HepG2 (cell line): ENCODE data around the gene OTOGL. TPM values are rescaled to one million over a fixed set of nuclear protein-coding genes. Genes with fewer than 3 reads are reported as not detected.

Experiments used
- ATAC-seq: fragments of 200-7000 bp; cut with Tn5 transposase; 3 replicates; pipeline ENCODE4 v1.9.1; 2020; ENCODE audit warnings: mild to moderate bottlenecking, moderate library complexity
- BruUV-seq: library from RNA; stranded (reverse); fragments of 400-500 nt; replicated peaks from 2 replicates; lab custom pipeline; 2021; lab: Mats Ljungman, UMichigan
- CTCF ChIA-PET: fragments of 300-600 bp; formaldehyde crosslinking; extraction: SDS; loops from one replicate; lab custom pipeline; 2021; ENCODE audit warnings: low total read pairs, inconsistent platforms, low intra/inter-chr PET ratio; lab: Yijun Ruan, JAX
- POLR2A ChIA-PET: fragments of 350-600 bp; sonication (Branson Sonifier 250); formaldehyde crosslinking; loops from one replicate; lab custom pipeline; 2020; ENCODE audit warnings: antibody characterized with exemption, inconsistent platforms; lab: Yijun Ruan, JAX
- DNase-seq: peaks from one replicate; pipeline ENCODE4 v3.0.0-alpha.2; 2015; ENCODE audit warnings: low spot score
- FAIRE-seq: peaks from 3 replicates; lab custom pipeline; 2011; peaks lifted over from hg19 to GRCh38; lab: Jason Lieb, UNC
- H2AFZ ChIP-seq: one replicate; pipeline ENCODE4 v1.6.1; 2011; ENCODE audit warnings: low read length, inconsistent platforms
- H3K27ac ChIP-seq: fragments of 300-600 bp; 3 replicates; pipeline ENCODE4 v1.8.0; 2011; ENCODE audit warnings: mixed run types, mild to moderate bottlenecking, mixed read lengths, low read length, inconsistent platforms; ENCODE audit not compliant: insufficient read depth; ENCODE audit errors: extremely low read length
- H3K27me3 ChIP-seq, 2 experiments: fragments of 200-600 bp in 1 of 2; 2 replicates in 1 of 2; 3 replicates in 1 of 2; pipeline versions ENCODE4 v1.6.0 to v1.8.0; 2011; ENCODE audit warnings: low read length in 2 of 2, mild to moderate bottlenecking in 2 of 2, moderate library complexity in 2 of 2, inconsistent platforms in 1 of 2; ENCODE audit not compliant: insufficient read depth in 2 of 2, control insufficient read depth in 1 of 2
- H3K36me3 ChIP-seq, 2 experiments: fragments of 200-600 bp in 1 of 2; replicated peaks in 1 of 2; 2 replicates in 1 of 2; 3 replicates in 1 of 2; pipeline versions ENCODE4 v1.5.1 to v1.8.0; 2011; ENCODE audit warnings: low read length in 2 of 2, inconsistent platforms in 1 of 2; ENCODE audit not compliant: insufficient read depth in 2 of 2, control insufficient read depth in 1 of 2
- H3K4me1 ChIP-seq: 2 replicates; pipeline ENCODE4 v1.5.1; 2012; ENCODE audit warnings: low read length, inconsistent platforms; ENCODE audit not compliant: insufficient read depth
- H3K4me2 ChIP-seq: 2 replicates; pipeline ENCODE4 v1.6.0; 2011; ENCODE audit warnings: low read depth, low read length, inconsistent platforms
- H3K4me3 ChIP-seq, 3 experiments: fragments of 200-600 bp in 1 of 3; sonication (generic), shearing (Covaris generic) in 1 of 3; replicated peaks in 1 of 3; 2 replicates each; pipeline ENCODE4 v1.5.1; 2011 to 2016; ENCODE audit warnings: low read length in 3 of 3, inconsistent platforms in 2 of 3, low read depth in 2 of 3, mild to moderate bottlenecking in 2 of 3, control low read depth in 1 of 3, mixed read lengths in 1 of 3; ENCODE audit not compliant: insufficient read depth in 1 of 3
- H3K79me2 ChIP-seq: one replicate; pipeline ENCODE4 v1.6.1; 2011; ENCODE audit warnings: low read length, inconsistent platforms; ENCODE audit not compliant: insufficient read depth
- H3K9ac ChIP-seq: 2 replicates; pipeline ENCODE4 v1.6.0; 2011; ENCODE audit warnings: mild to moderate bottlenecking, low read depth, low read length, inconsistent platforms; ENCODE audit not compliant: insufficient read depth
- H3K9me3 ChIP-seq: 2 replicates; pipeline ENCODE4 v1.5.1; 2012; ENCODE audit warnings: mild to moderate bottlenecking, low read length
- H4K20me1 ChIP-seq: 2 replicates; pipeline ENCODE4 v1.6.0; 2011; ENCODE audit warnings: inconsistent platforms, mild to moderate bottlenecking, low read length, moderate library complexity; ENCODE audit not compliant: insufficient read depth
- CREB1 ChIP-seq, 2 experiments: fragments of 450-650 bp in 1 of 2; IDR thresholded peaks; 2 replicates each; pipeline ENCODE4 v1.6.1; 2016 to 2017; ENCODE audit warnings: control low read depth in 1 of 2, mild to moderate bottlenecking in 1 of 2, missing compliant biosample characterization in 1 of 2, missing genetic modification characterization in 1 of 2
- HCFC1 ChIP-seq: fragments of 150-350 bp; IDR thresholded peaks from 2 replicates; pipeline ENCODE4 v1.6.1; 2014; ENCODE audit warnings: low read depth, low read length
- NCOR1 ChIP-seq: fragments of 200-600 bp; sonication (generic); IDR thresholded peaks from 2 replicates; pipeline ENCODE4 v1.7.0; 2017; ENCODE audit warnings: antibody characterized with exemption, low read length, borderline replicate concordance
- NFKBIZ ChIP-seq: IDR thresholded peaks from 2 replicates; pipeline ENCODE4 v1.6.1; 2018; ENCODE audit warnings: missing genetic modification reagents, missing compliant biosample characterization
- RARA ChIP-seq: IDR thresholded peaks from 2 replicates; pipeline ENCODE4 v1.6.1; 2016; ENCODE audit warnings: missing genetic modification reagents, missing compliant biosample characterization
- SMYD3 ChIP-seq: sonication (generic); formaldehyde crosslinking; IDR thresholded peaks from 2 replicates; pipeline ENCODE4 v1.8.1; 2023; ENCODE audit warnings: mild to moderate bottlenecking, missing genetic modification reagents
- STAT5B ChIP-seq: sonication (generic); formaldehyde crosslinking; IDR thresholded peaks from 2 replicates; pipeline ENCODE4 v1.4.0; 2020; ENCODE audit warnings: missing genetic modification reagents
- WIZ ChIP-seq: sonication (generic); formaldehyde crosslinking; IDR thresholded peaks from 2 replicates; pipeline ENCODE4 v1.5.1; 2020; ENCODE audit warnings: mild to moderate bottlenecking, missing genetic modification reagents
- ZNF629 ChIP-seq: sonication (generic); formaldehyde crosslinking; conservative IDR thresholded peaks from 2 replicates; pipeline ENCODE4 v1.5.0; 2020; ENCODE audit warnings: missing genetic modification reagents
- ZNF766 ChIP-seq: sonication (generic); formaldehyde crosslinking; IDR thresholded peaks from 2 replicates; pipeline ENCODE4 v1.5.0; 2020; ENCODE audit warnings: missing genetic modification reagents, borderline replicate concordance
- in situ Hi-C: cut with HindIII; loops from 2 replicates; pipeline ENCODE4 v1.10.0; 2017; ENCODE audit warnings: low pct_unique_long_range_greater_than_20kb; ENCODE audit not compliant: extremely low pct_ligation_motif_present
- intact Hi-C: fragments of 100-400 bp; cut with micrococcal nuclease; formaldehyde crosslinking; loops from one replicate; pipeline ENCODE4 v1.10.0; 2022; ENCODE audit not compliant: unreplicated experiment
- polyA plus RNA-seq, 8 experiments: library from polyadenylated mRNA; depleted of rRNA in 3 of 8; stranded (reverse) in 7 of 8; unstranded in 1 of 8; fragments of >200 nt; fragmentation: Illumina TruSeq in 4 of 8; extraction: Trizol in 4 of 8; gene quantifications; 2 replicates each; pipeline versions ENCODE4 v1.2.1 to v1.2.3, GENCODE V29; 2011 to 2016; ENCODE audit warnings: low read depth in 4 of 8, missing spikeins in 1 of 8, mixed read lengths in 1 of 8; ENCODE audit not compliant: insufficient read depth in 1 of 8
- total RNA-seq, 5 experiments: library from RNA; depleted of rRNA; stranded (reverse); fragments of >200 nt; fragmentation: Illumina TruSeq; extraction: Trizol; gene quantifications; 2 replicates each; pipeline ENCODE4 v1.2.3, GENCODE V29; 2016; ENCODE audit warnings: low read depth in 1 of 5
- TF ChIP-seq, protein P1 (sequence below), 2 experiments: sonication (generic) in 1 of 2; formaldehyde crosslinking in 1 of 2; IDR thresholded peaks; 2 replicates each; pipeline versions ENCODE4 v1.5.1 to v1.6.1; 2011 to 2020; ENCODE audit warnings: borderline replicate concordance in 1 of 2, low read depth in 1 of 2, low read length in 1 of 2, mild to moderate bottlenecking in 1 of 2, missing genetic modification reagents in 1 of 2, moderate library complexity in 1 of 2
- TF ChIP-seq, protein P2 (sequence below): IDR thresholded peaks from 2 replicates; pipeline ENCODE4 v1.6.1; 2016; ENCODE audit warnings: low read depth, missing genetic modification reagents, missing compliant biosample characterization
- TF ChIP-seq, protein P3 (sequence below): sonication (generic); formaldehyde crosslinking; IDR thresholded peaks from 2 replicates; pipeline ENCODE4 v1.8.1; 2023; ENCODE audit warnings: missing genetic modification reagents, inconsistent platforms, borderline replicate concordance

Gene OTOGL
- total and polyA plus RNA-seq, 2 of the 13 experiments (the other 11 are each of a cell fraction or from before 2014, with no cell fraction given): not detected

DNA sequence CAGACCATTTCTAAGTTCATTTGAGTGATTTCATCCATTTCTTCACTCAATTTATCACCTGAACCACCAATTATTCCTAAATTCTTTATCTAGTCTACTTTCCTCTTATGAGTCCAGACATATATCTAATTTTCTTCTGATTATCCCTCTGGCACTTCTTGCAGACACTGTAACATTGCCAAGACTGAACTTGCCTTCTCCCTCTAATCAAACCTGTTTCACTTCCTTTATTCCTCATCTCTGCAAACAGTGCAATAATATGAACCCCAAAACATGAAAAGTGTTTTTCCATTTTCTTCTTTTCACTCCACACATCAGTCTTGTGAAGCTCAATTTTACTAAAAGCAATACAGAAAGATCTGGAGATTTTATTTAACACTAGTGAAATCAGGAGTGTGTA, 306.9 kb downstream of the OTOGL start:
- in situ Hi-C loops: loop anchor here (10.0 kb wide), 1 partner anchor 339 kb away; no protein-coding TSS in a partner anchor
- CTCF ChIA-PET: no interaction called here

More for the DNA sequence above, 306.9 kb downstream of the OTOGL start:
- H3K27ac ChIP-seq: no peak overlapping the region
- H3K36me3 ChIP-seq: no peaks in the 10 kb centered on the region
- H3K27me3 ChIP-seq: no peaks in the 10 kb centered on the region
- intact Hi-C loops: no loop called here
- H3K9me3 ChIP-seq: no peaks in the 10 kb centered on the region
- H3K4me1 ChIP-seq: no peaks in the 10 kb centered on the region
- H3K4me2 ChIP-seq: no peak overlapping the region
- H4K20me1 ChIP-seq: no peaks in the 10 kb centered on the region
- no TSS peak for BruUV-seq
- ATAC-seq (no peak), DNase-seq (no peak), FAIRE-seq (no peak)
- POLR2A ChIA-PET: no interaction called here
- TF ChIP-seq CREB1 (IDR thresholded peaks at IDR 0.05): no peak
- no peak for TF ChIP-seq CREB1 (CRISPR knock-in tag; IDR thresholded peaks at IDR 0.05)
- TF ChIP-seq NCOR1: no peak
- no peak for TF ChIP-seq HCFC1
- no peak for TF ChIP-seq ZNF629 (CRISPR knock-in tag)
- TF ChIP-seq, protein P1, sequence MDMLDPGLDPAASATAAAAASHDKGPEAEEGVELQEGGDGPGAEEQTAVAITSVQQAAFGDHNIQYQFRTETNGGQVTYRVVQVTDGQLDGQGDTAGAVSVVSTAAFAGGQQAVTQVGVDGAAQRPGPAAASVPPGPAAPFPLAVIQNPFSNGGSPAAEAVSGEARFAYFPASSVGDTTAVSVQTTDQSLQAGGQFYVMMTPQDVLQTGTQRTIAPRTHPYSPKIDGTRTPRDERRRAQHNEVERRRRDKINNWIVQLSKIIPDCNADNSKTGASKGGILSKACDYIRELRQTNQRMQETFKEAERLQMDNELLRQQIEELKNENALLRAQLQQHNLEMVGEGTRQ (IDR thresholded peaks at IDR 0.05; ENCODE audit: low read depth, low read length): no peak
- TF ChIP-seq, protein P1 (CRISPR knock-in tag; IDR thresholded peaks at IDR 0.05; ENCODE audit: borderline replicate concordance): no peak
- TF ChIP-seq, protein P2, sequence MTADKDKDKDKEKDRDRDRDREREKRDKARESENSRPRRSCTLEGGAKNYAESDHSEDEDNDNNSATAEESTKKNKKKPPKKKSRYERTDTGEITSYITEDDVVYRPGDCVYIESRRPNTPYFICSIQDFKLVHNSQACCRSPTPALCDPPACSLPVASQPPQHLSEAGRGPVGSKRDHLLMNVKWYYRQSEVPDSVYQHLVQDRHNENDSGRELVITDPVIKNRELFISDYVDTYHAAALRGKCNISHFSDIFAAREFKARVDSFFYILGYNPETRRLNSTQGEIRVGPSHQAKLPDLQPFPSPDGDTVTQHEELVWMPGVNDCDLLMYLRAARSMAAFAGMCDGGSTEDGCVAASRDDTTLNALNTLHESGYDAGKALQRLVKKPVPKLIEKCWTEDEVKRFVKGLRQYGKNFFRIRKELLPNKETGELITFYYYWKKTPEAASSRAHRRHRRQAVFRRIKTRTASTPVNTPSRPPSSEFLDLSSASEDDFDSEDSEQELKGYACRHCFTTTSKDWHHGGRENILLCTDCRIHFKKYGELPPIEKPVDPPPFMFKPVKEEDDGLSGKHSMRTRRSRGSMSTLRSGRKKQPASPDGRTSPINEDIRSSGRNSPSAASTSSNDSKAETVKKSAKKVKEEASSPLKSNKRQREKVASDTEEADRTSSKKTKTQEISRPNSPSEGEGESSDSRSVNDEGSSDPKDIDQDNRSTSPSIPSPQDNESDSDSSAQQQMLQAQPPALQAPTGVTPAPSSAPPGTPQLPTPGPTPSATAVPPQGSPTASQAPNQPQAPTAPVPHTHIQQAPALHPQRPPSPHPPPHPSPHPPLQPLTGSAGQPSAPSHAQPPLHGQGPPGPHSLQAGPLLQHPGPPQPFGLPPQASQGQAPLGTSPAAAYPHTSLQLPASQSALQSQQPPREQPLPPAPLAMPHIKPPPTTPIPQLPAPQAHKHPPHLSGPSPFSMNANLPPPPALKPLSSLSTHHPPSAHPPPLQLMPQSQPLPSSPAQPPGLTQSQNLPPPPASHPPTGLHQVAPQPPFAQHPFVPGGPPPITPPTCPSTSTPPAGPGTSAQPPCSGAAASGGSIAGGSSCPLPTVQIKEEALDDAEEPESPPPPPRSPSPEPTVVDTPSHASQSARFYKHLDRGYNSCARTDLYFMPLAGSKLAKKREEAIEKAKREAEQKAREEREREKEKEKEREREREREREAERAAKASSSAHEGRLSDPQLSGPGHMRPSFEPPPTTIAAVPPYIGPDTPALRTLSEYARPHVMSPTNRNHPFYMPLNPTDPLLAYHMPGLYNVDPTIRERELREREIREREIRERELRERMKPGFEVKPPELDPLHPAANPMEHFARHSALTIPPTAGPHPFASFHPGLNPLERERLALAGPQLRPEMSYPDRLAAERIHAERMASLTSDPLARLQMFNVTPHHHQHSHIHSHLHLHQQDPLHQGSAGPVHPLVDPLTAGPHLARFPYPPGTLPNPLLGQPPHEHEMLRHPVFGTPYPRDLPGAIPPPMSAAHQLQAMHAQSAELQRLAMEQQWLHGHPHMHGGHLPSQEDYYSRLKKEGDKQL (CRISPR knock-in tag): no peak
- TF ChIP-seq NFKBIZ (CRISPR knock-in tag): no peak
- no peak for TF ChIP-seq STAT5B
- TF ChIP-seq SMYD3 (CRISPR knock-in tag): no peak
- TF ChIP-seq, protein P3, sequence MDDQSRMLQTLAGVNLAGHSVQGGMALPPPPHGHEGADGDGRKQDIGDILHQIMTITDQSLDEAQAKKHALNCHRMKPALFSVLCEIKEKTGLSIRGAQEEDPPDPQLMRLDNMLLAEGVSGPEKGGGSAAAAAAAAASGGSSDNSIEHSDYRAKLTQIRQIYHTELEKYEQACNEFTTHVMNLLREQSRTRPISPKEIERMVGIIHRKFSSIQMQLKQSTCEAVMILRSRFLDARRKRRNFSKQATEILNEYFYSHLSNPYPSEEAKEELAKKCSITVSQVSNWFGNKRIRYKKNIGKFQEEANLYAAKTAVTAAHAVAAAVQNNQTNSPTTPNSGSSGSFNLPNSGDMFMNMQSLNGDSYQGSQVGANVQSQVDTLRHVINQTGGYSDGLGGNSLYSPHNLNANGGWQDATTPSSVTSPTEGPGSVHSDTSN (CRISPR knock-in tag): no peak
- TF ChIP-seq ZNF766 (CRISPR knock-in tag): no peak
- TF ChIP-seq RARA (CRISPR knock-in tag): no peak
- TF ChIP-seq WIZ (CRISPR knock-in tag): no peak
- H3K79me2 ChIP-seq: no peaks in the 10 kb centered on the region
- H3K4me3 ChIP-seq: no peak overlapping the region
- no peak overlapping the region for H3K9ac ChIP-seq
- H2AFZ ChIP-seq: no peak overlapping the region
